ENCODE data around the gene DNMBP. TPM values are rescaled to one million over a fixed set of nuclear protein-coding genes. Genes with fewer than 3 reads are reported as not detected.

The DNMBP gene
- total and polyA plus RNA-seq, 2 experiments from 2014 or later = 13.4 to 31.2 TPM

GRCh38 chr10:100008708-100009282, 952 bp downstream of the DNMBP start:
- H3K36me3 ChIP-seq (ENCODE audit: insufficient read depth) = no peaks in the 10 kb centered on the region
- no peaks in the 10 kb centered on the region for H3K9me2 ChIP-seq (ENCODE audit: insufficient read depth)
- no peaks in the 10 kb centered on the region for H4K20me1 ChIP-seq (replicated peaks; ENCODE audit: insufficient read depth)
- H3K27ac ChIP-seq (ENCODE audit: low read depth) = no peak overlapping the region
- 0 out of 2 replicates have a peak, but pooled peaks cover 7% of the 10 kb centered on the region for H3K27me3 ChIP-seq (ENCODE audit: insufficient read depth)
- H3K79me2 ChIP-seq (replicated peaks; ENCODE audit: insufficient read depth) = peaks cover 35% of the 10 kb centered on the region
- H3K27ac Mint-ChIP-seq = no peak overlapping the region
- H3K4me1 ChIP-seq (ENCODE audit: insufficient read depth) = peaks cover 17% of the 10 kb centered on the region; the same call in 1 of the 2 replicates
- peaks cover 14% of the 10 kb centered on the region for H3K27me3 Mint-ChIP-seq (ENCODE audit: insufficient read depth, low read depth, poor library complexity)
- no peak for ATAC-seq
- peak overlapping the region; percentile 91 for H3K4me3 ChIP-seq
- no peak for DNase-seq (ENCODE audit: low spot score)
- H3K9me3 Mint-ChIP-seq = no peaks in the 10 kb centered on the region
- no peak overlapping the region for H2AFZ ChIP-seq
- peaks cover 35% of the 10 kb centered on the region for H3K4me1 Mint-ChIP-seq
- peak overlapping the region; percentile 79 for H3K4me3 Mint-ChIP-seq
- H3K36me3 Mint-ChIP-seq (ENCODE audit: low read depth) = no peaks in the 10 kb centered on the region
- H3K4me2 ChIP-seq = peak overlapping the region; percentile 93
- H3F3A ChIP-seq (replicated peaks; ENCODE audit: low read depth) = peaks cover 4% of the 10 kb centered on the region; the same call in 1 of the 2 replicates
- TF ChIP-seq POLR2AphosphoS5 (IDR thresholded peaks at IDR 0.05; ENCODE audit: low read depth) (no peak), NANOG (IDR thresholded peaks at IDR 0.05; ENCODE audit: borderline replicate concordance) (no peak), ZNF114 (CRISPR knock-in tag; IDR thresholded peaks at IDR 0.05) (no peak), CREB1 (CRISPR knock-in tag; IDR thresholded peaks at IDR 0.05; ENCODE audit: low read depth) (no peak)

DNA sequence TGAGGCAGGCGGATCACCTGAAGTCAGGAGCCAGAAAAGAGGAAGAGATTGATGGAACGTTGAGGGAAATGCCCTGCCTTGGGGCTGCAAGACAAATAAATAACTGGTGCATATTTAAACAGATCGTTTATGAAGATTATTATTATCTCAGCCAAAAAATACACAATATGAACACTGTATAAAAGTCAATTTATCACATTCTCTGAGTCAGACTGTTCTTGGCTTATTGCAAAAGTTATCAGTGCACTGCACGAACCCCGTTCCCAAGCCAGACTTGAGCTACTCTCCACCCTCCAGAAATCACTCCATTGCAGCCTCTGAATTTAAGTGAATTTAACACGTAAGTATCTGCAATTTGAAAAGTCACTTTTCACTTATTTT, 1.6 kb downstream of the DNMBP start:
- Histone ChIP-seq H2AFZ (no peak overlapping the region), H3F3A (replicated peaks; ENCODE audit: low read depth) (peaks cover 4% of the 10 kb centered on the region; the same call in 1 of the 2 replicates), H3K4me1 (ENCODE audit: insufficient read depth) (peaks cover 17% of the 10 kb centered on the region; the same call in 1 of the 2 replicates), H3K36me3 (ENCODE audit: insufficient read depth) (no peaks in the 10 kb centered on the region), H3K27ac (ENCODE audit: low read depth) (no peak overlapping the region), H3K4me3 (peak overlapping the region; percentile 91; the same call in 1 of the 2 replicates), H3K27me3 (ENCODE audit: insufficient read depth) (0 out of 2 replicates have a peak, but pooled peaks cover 7% of the 10 kb centered on the region), H3K4me2 (0 out of 2 replicates have a peak overlapping the region, but pooled peaks have one; percentile 93), H3K79me2 (replicated peaks; ENCODE audit: insufficient read depth) (peaks cover 42% of the 10 kb centered on the region), H3K9me2 (ENCODE audit: insufficient read depth) (no peaks in the 10 kb centered on the region), H4K20me1 (replicated peaks; ENCODE audit: insufficient read depth) (no peaks in the 10 kb centered on the region)
- H3K4me1 Mint-ChIP-seq = peaks cover 35% of the 10 kb centered on the region
- no peaks in the 10 kb centered on the region for H3K36me3 Mint-ChIP-seq (ENCODE audit: low read depth)
- H3K4me3 Mint-ChIP-seq = peak overlapping the region; percentile 79; the same call in 1 of the 3 replicates
- no peaks in the 10 kb centered on the region for H3K9me3 Mint-ChIP-seq
- no peak for ATAC-seq
- no peak for DNase-seq (ENCODE audit: low spot score)
- H3K27ac Mint-ChIP-seq = no peak overlapping the region
- H3K27me3 Mint-ChIP-seq (ENCODE audit: insufficient read depth, low read depth, poor library complexity) = peaks cover 14% of the 10 kb centered on the region
- TF ChIP-seq ZNF331 (CRISPR knock-in tag; IDR thresholded peaks at IDR 0.05; ENCODE audit: low read depth) = no peak
- no peak for TF ChIP-seq STAT1 (IDR thresholded peaks at IDR 0.05; ENCODE audit: unreplicated experiment)
- TF ChIP-seq JUNB (IDR thresholded peaks at IDR 0.05; ENCODE audit: unreplicated experiment) = no peak
- TF ChIP-seq ZNF462 (CRISPR knock-in tag; IDR thresholded peaks at IDR 0.05) = no peak
- TF ChIP-seq POLR2AphosphoS5 (IDR thresholded peaks at IDR 0.05; ENCODE audit: low read depth) = no peak
- no peak for TF ChIP-seq ZNF114 (CRISPR knock-in tag; IDR thresholded peaks at IDR 0.05)
- no peak for TF ChIP-seq EZH2 (IDR thresholded peaks at IDR 0.05; ENCODE audit: low read depth, unreplicated experiment)
- no peak for TF ChIP-seq EZH2phosphoT487 (IDR thresholded peaks at IDR 0.05; ENCODE audit: unreplicated experiment)
- no peak for TF ChIP-seq CREB1 (CRISPR knock-in tag; IDR thresholded peaks at IDR 0.05; ENCODE audit: low read depth)
- TF ChIP-seq ETS1 (IDR thresholded peaks at IDR 0.05) = no peak
- no peak for TF ChIP-seq CTCF (conservative IDR thresholded peaks at IDR 0.05; ENCODE audit: low read depth in 2 of 2)

Data from GM23338 (cell line).